H9 (cell line): ENCODE measurements around the gene ZNF654. TPM values are rescaled to one million over a fixed set of nuclear protein-coding genes. Genes with fewer than 3 reads are reported as not detected.

Experiments
- DNase-seq: peaks from one replicate; pipeline ENCODE4 v3.0.0-alpha.2; 2017
- H2AFZ ChIP-seq: one replicate; pipeline ENCODE4 v1.6.1; 2013; ENCODE audit warnings: mild to moderate bottlenecking, low read length, control low read depth, moderate library complexity
- H2AK5ac ChIP-seq: 2 replicates; pipeline ENCODE4 v1.6.1; 2013; ENCODE audit warnings: low read length, control low read depth, mixed read lengths; ENCODE audit not compliant: insufficient read length
- H2BK120ac ChIP-seq: one replicate; pipeline ENCODE4 v1.6.1; 2013; ENCODE audit warnings: low read depth, mild to moderate bottlenecking, low read length, control low read depth, inconsistent platforms; ENCODE audit not compliant: poor library complexity, severe bottlenecking
- H2BK12ac ChIP-seq: 2 replicates; pipeline ENCODE4 v1.6.1; 2013; ENCODE audit warnings: low read length, control low read depth, mixed read lengths, low read depth; ENCODE audit not compliant: insufficient read length
- H2BK15ac ChIP-seq: 2 replicates; pipeline ENCODE4 v1.6.1; 2013; ENCODE audit warnings: low read depth, low read length, control low read depth
- H2BK20ac ChIP-seq: one replicate; pipeline ENCODE4 v1.6.1; 2013; ENCODE audit warnings: low read depth, mild to moderate bottlenecking, low read length, control low read depth, inconsistent platforms; ENCODE audit not compliant: poor library complexity, severe bottlenecking
- H2BK5ac ChIP-seq: 2 replicates; pipeline ENCODE4 v1.6.1; 2013; ENCODE audit warnings: low read length, control low read depth, mixed read lengths; ENCODE audit not compliant: insufficient read length
- H3K14ac ChIP-seq: 2 replicates; pipeline ENCODE4 v1.6.1; 2013; ENCODE audit warnings: low read length, control low read depth; ENCODE audit not compliant: insufficient read depth
- H3K18ac ChIP-seq: 2 replicates; pipeline ENCODE4 v1.6.1; 2013; ENCODE audit warnings: low read depth, mild to moderate bottlenecking, mixed read lengths, low read length, control low read depth; ENCODE audit not compliant: insufficient read length
- H3K23ac ChIP-seq: 2 replicates; pipeline ENCODE4 v1.6.1; 2013; ENCODE audit warnings: low read length, control low read depth, mixed read lengths, low read depth; ENCODE audit not compliant: insufficient read length
- H3K23me2 ChIP-seq: 2 replicates; pipeline ENCODE4 v1.6.1; 2013; ENCODE audit warnings: low read depth, mild to moderate bottlenecking, mixed read lengths, low read length, control low read depth; ENCODE audit not compliant: insufficient read length, poor library complexity, severe bottlenecking
- H3K27ac ChIP-seq: 2 replicates; pipeline ENCODE4 v1.5.1; 2013; ENCODE audit warnings: low read length, control low read depth, mixed read lengths, low read depth; ENCODE audit not compliant: insufficient read length
- H3K27me3 ChIP-seq: 2 replicates; pipeline ENCODE4 v1.6.1; 2013; ENCODE audit warnings: low read length, control low read depth, inconsistent platforms; ENCODE audit not compliant: insufficient read depth
- H3K4ac ChIP-seq: 2 replicates; pipeline ENCODE4 v1.6.1; 2013; ENCODE audit warnings: low read depth, mild to moderate bottlenecking, control low read depth, inconsistent platforms, low read length, moderate library complexity
- H3K4me1 ChIP-seq: 2 replicates; pipeline ENCODE4 v1.6.1; 2013; ENCODE audit warnings: low read length, control low read depth, inconsistent platforms; ENCODE audit not compliant: insufficient read depth
- H3K4me2 ChIP-seq: 2 replicates; pipeline ENCODE4 v1.6.1; 2013; ENCODE audit warnings: low read length, control low read depth, mixed read lengths; ENCODE audit not compliant: insufficient read length, insufficient read depth
- H3K56ac ChIP-seq: 2 replicates; pipeline ENCODE4 v1.6.1; 2013; ENCODE audit warnings: low read depth, mild to moderate bottlenecking, mixed read lengths, low read length, control low read depth; ENCODE audit not compliant: insufficient read length
- H3K79me1 ChIP-seq: 2 replicates; pipeline ENCODE4 v1.6.1; 2013; ENCODE audit warnings: low read depth, mild to moderate bottlenecking, moderate library complexity, low read length, control low read depth, inconsistent platforms; ENCODE audit not compliant: insufficient read depth, poor library complexity, severe bottlenecking
- H3K79me2 ChIP-seq: 2 replicates; pipeline ENCODE4 v1.6.1; 2013; ENCODE audit warnings: low read length, control low read depth, inconsistent platforms; ENCODE audit not compliant: insufficient read depth
- H3K9ac ChIP-seq: 2 replicates; pipeline ENCODE4 v1.6.1; 2013; ENCODE audit warnings: low read length, control low read depth, mixed read lengths; ENCODE audit not compliant: insufficient read length; ENCODE audit errors: extremely low read depth
- H3K9me3 ChIP-seq: one replicate; pipeline ENCODE4 v1.6.1; 2013; ENCODE audit warnings: low read depth, low read length, inconsistent platforms; ENCODE audit not compliant: control insufficient read depth
- H3T11ph ChIP-seq: one replicate; pipeline ENCODE4 v1.6.1; 2013; ENCODE audit warnings: mild to moderate bottlenecking, low read length, control low read depth, inconsistent platforms
- H4K20me1 ChIP-seq: one replicate; pipeline ENCODE4 v1.6.1; 2013; ENCODE audit not compliant: control insufficient read depth, insufficient read length, insufficient read depth
- H4K5ac ChIP-seq: 2 replicates; pipeline ENCODE4 v1.6.1; 2013; ENCODE audit warnings: low read depth, mild to moderate bottlenecking, mixed read lengths, low read length, control low read depth; ENCODE audit not compliant: insufficient read length
- H4K8ac ChIP-seq: replicated peaks from 2 replicates; pipeline ENCODE4 v1.6.1; 2013; ENCODE audit warnings: low read length, control low read depth, mixed read lengths, low read depth; ENCODE audit not compliant: insufficient read length
- H4K91ac ChIP-seq: 2 replicates; pipeline ENCODE4 v1.6.1; 2013; ENCODE audit warnings: low read depth, mild to moderate bottlenecking, moderate library complexity, mixed read lengths, low read length, control low read depth; ENCODE audit not compliant: insufficient read length
- H3K27ac Mint-ChIP-seq, 3 experiments: 2 replicates in 2 of 3; 3 replicates in 1 of 3; pipeline ENCODE4 v1.8.0; 2020 to 2021; ENCODE audit warnings: mixed read lengths in 3 of 3, mild to moderate bottlenecking in 1 of 3, moderate library complexity in 1 of 3
- H3K27me3 Mint-ChIP-seq: 2 replicates; pipeline ENCODE4 v1.8.0; 2021; ENCODE audit warnings: low read depth, mild to moderate bottlenecking, moderate library complexity, mixed read lengths
- H3K36me3 Mint-ChIP-seq, 3 experiments: 2 replicates in 2 of 3; 3 replicates in 1 of 3; pipeline ENCODE4 v1.8.0; 2020 to 2021; ENCODE audit warnings: low read depth in 3 of 3, mixed read lengths in 3 of 3; ENCODE audit not compliant: insufficient read depth in 1 of 3
- H3K4me1 Mint-ChIP-seq, 2 experiments: 2 replicates each; pipeline ENCODE4 v1.8.0; 2020; ENCODE audit warnings: mixed read lengths in 2 of 2
- H3K4me3 Mint-ChIP-seq, 2 experiments: 2 replicates in 1 of 2; 3 replicates in 1 of 2; pipeline ENCODE4 v1.8.0; 2020 to 2021; ENCODE audit warnings: mild to moderate bottlenecking in 2 of 2, mixed read lengths in 2 of 2, moderate library complexity in 1 of 2
- H3K9me3 Mint-ChIP-seq, 2 experiments: 2 replicates in 1 of 2; 3 replicates in 1 of 2; pipeline ENCODE4 v1.8.0; 2020; ENCODE audit warnings: mild to moderate bottlenecking in 2 of 2, mixed read lengths in 2 of 2, moderate library complexity in 1 of 2
- CTCF ChIP-seq: fragments of 200-600 bp; sonication (generic); conservative IDR thresholded peaks from 3 replicates; pipeline ENCODE4 v1.8.0; 2021; ENCODE audit warnings: antibody characterized with exemption, mild to moderate bottlenecking
- WGBS: extraction: QIAGEN DNeasy Blood & Tissue Kit; methylation state at CpG from one replicate; pipeline ENCODE4 v1.1.7; 2013; ENCODE audit warnings: missing lambda C conversion rate, low lambda C conversion rate, mixed read lengths; ENCODE audit not compliant: insufficient read length; ENCODE audit errors: extremely low coverage; 5-methylcytosine and 5-hydroxymethylcytosine counted together
- total RNA-seq: library from RNA; stranded (reverse); gene quantifications from 2 replicates; pipeline ENCODE4 v1.2.1, GENCODE V29; 2021

The ZNF654 gene
- total RNA-seq, 1 experiment from 2014 or later = 8.7 TPM

DNA sequence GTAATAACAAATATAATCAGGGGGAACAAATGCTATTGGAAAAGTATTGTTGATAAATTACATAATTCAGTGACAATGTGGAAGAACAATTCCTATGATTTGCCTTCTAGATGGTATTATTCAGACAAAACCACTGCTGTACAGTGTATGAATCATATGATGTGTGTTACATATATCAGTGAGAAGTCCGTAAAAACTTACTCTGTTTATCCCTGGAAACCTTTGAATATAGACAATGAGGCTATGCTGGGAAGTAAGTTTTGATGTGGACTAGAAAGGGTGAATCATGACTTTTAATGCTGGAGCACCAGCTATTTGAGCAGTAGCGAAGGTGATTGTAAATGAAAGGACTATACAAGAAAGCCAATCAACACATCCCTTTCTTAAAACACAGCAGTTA lies 108.6 kb downstream of the ZNF654 start:
- no peak overlapping the region for H3K4ac ChIP-seq
- no peak overlapping the region for H2BK20ac ChIP-seq
- H3K4me2 ChIP-seq = no peak overlapping the region
- no peak for TF ChIP-seq CTCF
- no peak overlapping the region for H3K27ac Mint-ChIP-seq
- no peaks in the 10 kb centered on the region for H3K23me2 ChIP-seq
- H2BK5ac ChIP-seq = no peak overlapping the region
- no peak overlapping the region for H2AK5ac ChIP-seq
- no peak overlapping the region for H2AFZ ChIP-seq
- no peaks in the 10 kb centered on the region; the same call in 1 of the 2 replicates for H3K79me2 ChIP-seq
- H3K4me1 Mint-ChIP-seq = peaks cover 3 to 6% of the 10 kb centered on the region in 2 experiments; a peak in 2 of 4 replicates
- no peak overlapping the region for H3K18ac ChIP-seq
- H3K9me3 Mint-ChIP-seq = peaks cover 0 to 5% of the 10 kb centered on the region in 2 experiments; a peak in 2 of 5 replicates
- H4K8ac ChIP-seq = no peak overlapping the region
- H3K27ac ChIP-seq = no peak overlapping the region
- H4K91ac ChIP-seq = no peak overlapping the region
- H2BK120ac ChIP-seq = no peak overlapping the region
- no peak overlapping the region for H3T11ph ChIP-seq
- no peak overlapping the region for H3K23ac ChIP-seq
- H3K9me3 ChIP-seq = no peaks in the 10 kb centered on the region
- H2BK15ac ChIP-seq = no peak overlapping the region
- no peaks in the 10 kb centered on the region for H4K20me1 ChIP-seq
- peaks cover 6 to 29% (median 13%) of the 10 kb centered on the region in 3 experiments; a peak in 5 of 7 replicates for H3K36me3 Mint-ChIP-seq
- H3K27me3 ChIP-seq = no peaks in the 10 kb centered on the region
- no peak overlapping the region for H3K56ac ChIP-seq
- no CpG with 5 or more reads among the region's 2 CpGs for WGBS
- no peak overlapping the region for H3K14ac ChIP-seq
- H3K4me3 Mint-ChIP-seq = no peak overlapping the region
- no peak overlapping the region for H4K5ac ChIP-seq
- DNase-seq = no peak
- no peaks in the 10 kb centered on the region for H3K27me3 Mint-ChIP-seq
- H2BK12ac ChIP-seq = no peak overlapping the region
- H3K9ac ChIP-seq = no peak overlapping the region
- H3K79me1 ChIP-seq = no peaks in the 10 kb centered on the region
- H3K4me1 ChIP-seq = no peaks in the 10 kb centered on the region
